Cortex of kidney (tissue), 1 donor: ENCODE measurements around the gene CHRD.
"Not testable (repeated sequence)": the region's sequence is repeated elsewhere in the genome, so short reads cannot be mapped to it uniquely, and the experiment has no call there.

Experiments
- DNase-seq: peaks from one replicate; lab custom pipeline; 2025; lab: John Stamatoyannopoulos, UW

Gene CHRD

DNA sequence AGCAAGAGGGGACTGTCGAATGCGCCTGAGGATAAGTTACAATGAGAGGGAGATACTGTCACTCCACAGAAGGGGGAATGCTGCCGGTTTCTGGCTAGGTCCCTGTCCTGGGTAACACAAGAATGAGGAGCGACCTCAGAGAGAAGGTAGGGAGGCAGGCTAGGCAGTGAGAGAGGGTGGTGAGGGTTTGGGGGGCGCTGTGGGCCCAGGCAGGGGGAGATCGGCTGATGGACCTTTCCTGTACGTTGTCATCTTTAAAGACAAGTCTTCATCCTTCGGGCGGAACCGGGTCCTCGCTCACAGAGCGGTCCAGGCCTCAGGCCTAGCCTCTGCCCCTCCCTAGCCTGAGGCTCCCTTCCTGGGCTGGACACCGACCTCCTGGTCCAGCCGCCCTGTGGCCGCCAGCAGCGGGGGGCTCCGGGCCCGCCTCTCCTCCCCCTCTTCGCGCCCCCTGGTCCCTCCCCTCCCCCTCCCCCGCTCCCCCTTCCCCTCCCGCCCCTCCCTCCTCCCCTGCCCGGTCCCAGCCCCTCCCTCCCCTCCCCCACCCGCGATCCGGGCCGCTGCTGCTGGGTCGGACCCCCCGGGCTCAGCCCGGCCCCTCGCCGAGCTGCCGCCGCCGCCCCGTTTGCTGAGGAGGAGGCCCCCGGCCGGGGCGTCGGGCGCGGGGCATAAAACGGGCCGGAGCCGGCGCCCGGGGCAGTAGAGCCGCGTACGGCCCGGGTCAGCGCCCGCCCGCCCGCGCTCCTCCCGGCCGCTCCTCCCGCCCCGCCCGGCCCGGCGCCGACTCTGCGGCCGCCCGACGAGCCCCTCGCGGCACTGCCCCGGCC is at the start of gene CHRD:
CHRD (plus strand) TSS at position 697 of the 827 bp plus-strand sequence. CDS start 265 bp downstream, outside the sequence.
- DNase-seq: no peak

DNA sequence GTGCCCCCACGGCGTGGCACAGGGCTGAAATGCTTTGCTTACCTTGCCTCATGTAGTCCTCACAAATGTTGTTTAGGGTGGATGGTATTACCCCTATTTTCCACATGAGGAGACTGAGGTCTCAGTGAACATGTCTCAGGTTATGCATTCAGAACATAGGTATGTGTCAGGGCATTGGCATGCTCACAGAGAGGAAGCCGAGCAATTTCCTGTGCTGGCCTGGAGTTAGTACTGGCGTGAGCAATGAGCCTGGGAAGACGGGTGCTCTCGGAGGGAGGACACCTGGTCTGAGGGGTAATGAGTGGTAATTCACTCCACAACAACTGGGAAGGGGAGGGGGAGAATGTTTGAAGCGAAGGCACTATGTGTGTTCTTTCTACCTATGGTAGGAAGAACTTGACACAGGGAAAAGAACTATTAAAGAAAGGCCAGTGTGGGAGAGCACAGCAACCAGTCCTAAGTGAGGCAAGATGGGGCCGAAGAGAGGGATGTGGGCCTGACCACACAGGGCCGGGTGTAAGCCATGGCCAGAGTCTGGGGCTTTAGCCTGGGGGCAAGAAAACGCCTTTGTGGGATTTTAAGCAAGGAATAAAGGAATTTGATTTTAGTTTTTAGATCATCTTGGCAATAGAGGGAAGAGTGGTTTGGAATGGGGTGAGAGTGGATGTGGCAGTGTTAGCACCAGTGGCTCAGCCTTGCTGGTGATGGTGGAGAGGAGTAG is 47.3 kb upstream of the CHRD start:
- no peak for DNase-seq

DNA sequence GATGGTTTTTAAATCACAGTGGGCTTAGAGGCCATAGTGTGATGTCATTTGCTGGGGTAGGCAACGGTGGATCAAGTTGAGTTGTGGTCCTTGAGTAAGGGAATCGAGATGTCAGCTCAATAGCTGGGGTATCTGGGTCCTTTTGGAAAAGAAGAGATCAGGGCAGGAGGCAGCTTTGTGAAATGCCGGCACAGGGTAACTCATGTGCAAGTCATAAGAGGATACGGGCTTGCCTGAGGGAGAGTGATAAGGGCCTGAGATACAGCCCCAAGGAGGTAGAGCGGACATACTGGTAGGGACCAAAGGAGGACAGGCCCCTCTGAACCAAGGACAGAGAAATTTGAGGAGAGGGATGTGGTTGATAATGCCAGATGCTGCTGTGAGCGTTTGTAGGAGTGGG is 46.7 kb upstream of the CHRD start:
- DNase-seq: no peak

DNA sequence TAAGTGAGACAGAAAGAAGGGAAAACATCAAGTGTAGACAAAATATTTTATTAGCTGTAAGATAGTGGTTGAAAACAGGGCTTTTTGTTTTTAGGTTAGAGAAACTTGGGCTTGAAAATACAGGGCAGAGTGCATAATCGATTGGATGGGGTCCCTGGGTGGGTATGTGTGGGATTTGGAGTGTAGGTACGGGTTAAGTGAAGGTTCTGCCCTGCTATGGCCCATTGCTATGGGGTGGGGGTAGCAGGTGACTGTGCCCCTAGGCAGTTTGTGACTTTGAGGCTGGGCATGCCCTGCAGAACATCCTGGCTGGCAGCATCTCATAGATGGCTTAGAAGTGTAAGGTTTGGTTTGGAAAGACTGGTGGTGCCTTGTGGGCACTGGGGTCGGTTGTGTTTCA is 46.2 kb upstream of the CHRD start:
- no peak for DNase-seq

DNA sequence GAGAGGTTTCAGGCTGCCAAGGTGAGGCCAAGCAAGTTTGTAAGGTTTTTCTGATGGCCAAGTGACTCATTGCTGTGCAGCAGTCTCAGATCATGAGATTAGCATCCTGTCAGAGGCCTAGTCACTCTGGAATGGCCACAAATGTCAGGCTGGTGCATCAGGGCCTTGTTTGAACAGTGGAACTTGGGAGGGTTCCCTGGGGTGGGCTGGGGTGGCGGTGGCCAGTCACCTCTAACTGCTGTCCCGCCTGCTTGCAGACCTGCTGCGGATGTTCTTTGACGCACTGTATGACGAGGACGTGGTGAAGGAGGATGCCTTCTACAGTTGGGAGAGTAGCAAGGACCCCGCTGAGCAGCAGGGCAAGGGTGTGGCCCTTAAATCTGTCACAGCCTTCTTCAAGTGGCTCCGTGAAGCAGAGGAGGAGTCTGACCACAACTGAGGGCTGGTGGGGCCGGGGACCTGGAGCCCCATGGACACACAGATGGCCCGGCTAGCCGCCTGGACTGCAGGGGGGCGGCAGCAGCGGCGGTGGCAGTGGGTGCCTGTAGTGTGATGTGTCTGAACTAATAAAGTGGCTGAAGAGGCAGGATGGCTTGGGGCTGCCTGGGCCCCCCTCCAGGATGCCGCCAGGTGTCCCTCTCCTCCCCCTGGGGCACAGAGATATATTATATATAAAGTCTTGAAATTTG is 45.2 kb upstream of the CHRD start:
- no peak for DNase-seq

DNA sequence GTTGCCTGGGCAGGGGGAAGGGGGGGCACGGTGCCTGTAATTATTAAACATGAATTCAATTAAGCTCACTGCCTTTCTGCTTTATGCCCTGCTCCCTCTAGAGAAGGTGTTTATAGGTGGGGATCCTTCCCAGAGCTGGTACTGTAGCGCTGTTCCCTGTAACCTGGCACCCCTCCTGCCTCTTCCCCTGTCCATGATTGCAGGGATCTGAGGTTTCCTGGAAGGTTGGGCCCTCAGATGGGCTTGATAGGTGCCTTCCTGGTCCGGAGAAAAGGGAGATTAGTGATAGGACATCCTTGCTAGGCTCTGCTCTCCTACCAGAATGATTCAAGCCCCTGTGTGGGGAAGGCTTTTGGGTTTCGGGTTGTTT is 44.6 kb upstream of the CHRD start:
- no peak for DNase-seq

DNA sequence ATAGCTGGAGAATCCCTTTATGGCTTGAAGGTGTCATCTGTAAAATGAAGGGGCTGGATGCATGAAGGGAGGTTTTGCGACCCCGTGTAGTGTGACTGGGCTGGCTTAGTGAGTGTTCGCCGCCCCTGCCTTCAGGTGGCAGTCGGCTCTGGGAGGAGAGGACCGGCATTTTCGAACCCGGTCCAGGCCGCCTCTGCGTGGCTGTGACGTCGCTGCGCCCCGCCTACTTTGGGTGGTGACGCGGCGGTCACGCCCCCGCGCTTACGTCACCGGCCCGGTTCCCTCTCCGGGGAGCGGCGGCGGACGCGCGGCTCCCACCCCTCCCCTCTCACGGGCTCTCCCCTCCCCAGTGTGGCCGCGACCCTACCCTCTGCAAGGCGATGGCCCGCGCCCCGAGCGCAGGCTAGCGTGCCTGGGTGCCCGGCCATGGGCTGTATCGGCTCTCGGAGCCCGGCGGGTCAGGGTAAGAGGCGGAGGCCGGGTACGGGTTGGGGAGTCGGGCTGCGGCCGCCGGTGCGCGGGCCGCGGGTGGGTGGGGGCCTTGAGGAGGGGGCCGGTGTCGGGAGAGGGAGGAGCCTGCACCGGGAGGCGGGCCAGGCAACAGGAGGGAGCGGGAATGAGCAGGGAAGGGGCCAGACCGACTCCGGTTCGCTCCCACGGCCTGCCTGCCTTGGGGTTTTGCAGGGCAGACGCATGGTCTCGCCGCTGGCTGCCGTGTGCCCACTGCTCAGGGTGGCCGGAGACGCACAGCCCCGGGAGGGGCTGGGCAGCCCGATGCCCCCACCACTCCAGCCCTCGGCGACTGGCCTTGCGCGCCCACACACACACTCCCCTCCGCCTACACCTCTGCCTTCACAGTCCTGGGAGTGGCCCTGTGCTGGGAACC is 44.0 kb upstream of the CHRD start:
- no peak for DNase-seq

DNA sequence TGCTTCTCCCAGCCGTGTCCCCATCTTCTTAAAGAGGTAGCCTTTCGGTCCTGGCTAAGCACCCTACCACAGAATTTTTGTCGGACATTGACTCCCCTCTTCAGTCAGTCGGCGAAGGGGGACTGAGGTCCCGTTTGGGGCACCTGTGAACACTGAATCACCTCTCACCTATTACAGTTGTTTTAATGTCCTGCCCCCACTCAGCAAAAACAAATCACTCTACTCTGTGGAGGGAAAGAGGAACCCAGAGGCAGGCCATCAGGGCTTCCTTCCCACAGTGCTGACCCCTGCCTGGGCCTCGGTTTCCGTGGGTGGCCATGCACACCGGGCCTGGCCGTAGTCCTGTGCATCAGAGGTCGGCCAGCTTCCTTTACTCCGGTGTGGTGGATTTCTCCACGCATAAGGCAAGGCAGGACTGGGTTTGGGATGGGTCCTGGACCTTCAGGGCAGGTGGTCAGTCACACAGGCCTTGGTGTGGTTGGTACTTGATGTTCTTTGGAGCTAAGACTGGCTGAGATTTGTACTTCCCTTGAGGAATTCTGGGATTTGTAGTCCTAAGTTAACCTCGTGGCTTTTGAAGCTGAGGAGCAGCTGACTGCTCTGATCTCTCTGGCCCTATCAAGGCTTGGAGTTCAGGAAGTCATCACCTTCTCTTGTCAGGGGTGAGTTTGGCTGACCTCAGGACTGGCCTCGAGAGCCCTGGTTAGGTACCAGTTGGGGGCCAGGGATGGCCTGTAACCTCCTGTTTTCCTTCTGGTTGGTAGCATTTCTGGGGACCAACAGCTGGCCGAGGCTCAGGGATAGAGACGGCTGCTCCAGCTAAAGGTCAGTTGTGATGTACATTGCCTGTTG is 43.1 kb upstream of the CHRD start:
- no peak for DNase-seq

DNA sequence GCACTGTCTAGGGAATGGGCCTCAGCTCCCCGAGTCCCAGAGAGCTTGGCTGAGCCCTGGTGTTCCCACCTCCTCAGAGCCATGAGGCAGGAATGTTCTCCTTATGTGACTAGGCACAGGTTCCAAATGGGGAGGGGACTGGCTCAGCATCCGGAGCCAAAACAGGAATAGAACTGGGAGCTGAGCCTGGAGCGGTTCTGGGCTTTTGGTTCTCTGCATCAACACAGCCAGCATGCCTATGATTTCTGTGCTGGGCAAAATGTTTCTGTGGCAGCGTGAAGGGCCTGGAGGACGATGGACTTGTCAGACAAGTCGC is 42.5 kb upstream of the CHRD start, which contains the start of gene FAM131A:
FAM131A (plus strand) TSS at position 202 of the 316 bp plus-strand sequence; CDS start at position 233, 31 bp downstream.
- no peak for DNase-seq

DNA sequence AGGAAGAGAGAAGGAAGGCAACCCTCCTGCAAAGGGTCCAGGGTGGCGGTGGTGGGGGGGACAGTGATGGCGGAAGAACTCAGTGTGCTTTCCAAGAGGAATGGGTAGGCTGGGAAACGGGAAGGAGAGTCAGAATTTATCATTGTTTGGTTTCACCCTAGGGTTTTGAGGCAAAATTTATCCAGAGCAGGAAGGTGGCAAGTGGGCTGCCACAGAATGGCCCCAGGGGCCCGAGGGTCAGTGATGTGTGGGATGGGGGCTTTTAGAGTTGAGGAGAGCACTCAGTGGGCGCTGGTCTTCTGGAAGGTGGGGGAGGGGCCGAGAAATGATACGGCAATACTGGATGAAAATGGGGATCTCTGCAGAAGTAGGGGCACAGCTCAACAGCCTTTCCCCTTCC is 41.9 kb upstream of the CHRD start:
- no peak for DNase-seq

DNA sequence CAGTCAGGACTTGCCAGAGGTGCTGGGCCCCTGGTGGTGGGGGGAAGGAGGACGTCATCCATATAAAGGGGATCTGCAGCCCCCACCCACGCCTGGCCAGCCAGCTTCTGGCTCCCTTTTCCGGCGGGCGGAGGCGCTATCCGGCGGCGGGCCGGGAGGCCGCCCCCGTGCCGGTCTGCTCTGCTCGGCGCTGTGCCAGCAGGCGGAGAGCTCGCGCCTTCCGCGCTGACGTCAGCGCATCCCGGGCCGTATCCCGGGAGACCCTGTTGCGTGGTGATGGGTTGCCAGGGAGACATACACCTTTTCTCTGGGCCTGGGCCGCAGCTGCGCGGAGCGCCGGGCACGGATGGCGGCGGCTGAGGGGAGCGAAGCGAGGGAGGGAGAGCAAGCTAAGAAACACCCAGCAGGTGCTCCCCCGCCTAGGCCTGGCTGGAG is 41.3 kb upstream of the CHRD start:
- no peak for DNase-seq

DNA sequence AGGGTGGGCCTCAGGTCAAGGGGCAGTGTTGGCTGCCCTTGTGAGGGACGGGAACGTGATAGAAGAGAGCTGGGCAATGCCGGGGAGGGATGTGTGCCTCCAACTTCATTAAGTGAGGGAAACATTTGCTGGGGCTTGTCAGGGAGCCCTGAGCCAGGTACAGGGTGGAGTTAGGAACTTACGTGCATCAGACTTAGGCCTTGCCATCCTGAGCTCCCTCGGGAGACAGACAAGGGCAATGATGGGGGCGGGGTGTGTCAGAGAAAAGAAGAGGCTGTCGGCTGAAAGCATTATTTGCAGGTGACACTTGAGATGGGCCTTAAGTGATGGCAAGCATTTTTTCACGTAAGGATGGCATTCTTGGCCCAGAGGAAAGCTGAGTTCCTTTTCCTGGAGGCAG is 40.9 kb upstream of the CHRD start:
- no peak for DNase-seq

DNA sequence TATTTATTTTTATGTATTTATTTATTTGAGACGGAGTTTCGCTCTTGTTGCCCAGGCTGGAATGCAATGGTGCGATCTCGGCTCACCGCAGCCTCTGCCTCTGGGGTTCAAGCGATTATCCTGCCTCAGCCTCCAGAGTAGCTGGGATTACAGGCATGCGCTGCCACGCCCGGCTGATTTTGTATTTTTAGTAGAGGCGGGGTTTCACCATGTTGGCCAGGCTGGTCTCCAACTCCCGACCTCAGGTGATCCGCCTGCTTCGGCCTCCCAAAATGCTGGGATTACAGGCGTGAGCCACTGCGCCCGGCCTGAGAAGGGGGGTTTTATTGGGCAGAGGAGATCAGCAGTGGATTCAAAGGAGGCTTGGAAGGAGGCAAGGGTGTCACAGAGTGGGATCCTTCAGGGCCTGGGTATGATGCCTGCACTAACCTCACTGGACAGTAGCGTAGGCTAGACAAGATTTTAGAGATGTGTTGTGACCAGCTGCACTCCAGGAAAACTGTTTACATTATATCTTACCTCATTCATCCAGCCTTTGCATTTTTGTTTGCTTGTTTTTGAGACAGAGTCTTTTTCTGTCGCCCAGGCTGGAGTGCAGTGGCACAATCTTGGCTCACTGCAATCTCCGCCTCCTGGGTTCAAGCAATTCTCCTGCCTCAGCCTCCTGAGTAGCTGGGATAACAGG is 40.3 kb upstream of the CHRD start:
- not testable (repeated sequence) for DNase-seq

DNA sequence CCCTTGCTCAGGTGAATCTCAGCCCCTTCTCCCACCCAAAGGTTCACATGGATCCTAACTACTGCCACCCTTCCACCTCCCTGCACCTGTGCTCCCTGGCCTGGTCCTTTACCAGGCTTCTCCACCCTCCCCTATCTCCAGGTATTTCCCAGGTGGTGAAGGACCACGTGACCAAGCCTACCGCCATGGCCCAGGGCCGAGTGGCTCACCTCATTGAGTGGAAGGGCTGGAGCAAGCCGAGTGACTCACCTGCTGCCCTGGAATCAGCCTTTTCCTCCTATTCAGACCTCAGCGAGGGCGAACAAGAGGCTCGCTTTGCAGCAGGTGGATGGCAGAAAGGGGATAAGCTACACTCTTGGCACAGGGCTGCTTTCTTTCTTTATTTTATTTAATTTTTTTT is 37.9 kb upstream of the CHRD start:
- DNase-seq: no peak

DNA sequence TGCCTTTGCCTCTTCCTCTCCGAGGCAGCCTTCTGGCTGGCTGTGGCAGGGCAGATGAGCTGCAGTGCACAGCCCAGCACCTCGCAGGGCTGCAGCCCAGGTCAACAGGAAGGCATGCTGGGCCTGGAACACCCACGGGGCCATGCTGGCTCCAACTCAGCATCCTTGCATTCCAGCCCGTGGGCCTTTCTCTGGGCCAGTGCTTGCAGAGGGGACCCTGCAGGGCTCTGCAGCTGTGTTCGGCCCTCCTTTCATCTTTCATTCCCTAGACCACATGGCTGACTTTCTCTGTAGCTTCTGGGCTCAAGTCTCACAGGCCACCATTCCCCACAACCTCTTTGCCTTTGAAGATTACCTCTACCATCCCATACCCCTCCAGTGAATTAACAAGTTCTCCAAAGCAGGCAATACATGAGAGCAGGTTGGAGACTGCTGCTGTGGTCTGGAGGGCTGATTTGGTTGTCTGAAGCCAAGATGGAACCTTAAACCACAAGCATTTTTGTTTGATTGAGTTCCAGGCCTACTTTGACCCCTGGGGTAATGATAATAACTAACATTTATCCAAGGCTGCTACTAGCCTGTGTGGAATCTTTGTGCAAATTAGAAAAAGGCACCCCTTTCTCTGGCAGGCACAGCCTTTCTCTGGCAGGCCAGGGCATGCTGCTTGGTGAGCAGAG is 36.5 kb upstream of the CHRD start:
- DNase-seq: no peak

DNA sequence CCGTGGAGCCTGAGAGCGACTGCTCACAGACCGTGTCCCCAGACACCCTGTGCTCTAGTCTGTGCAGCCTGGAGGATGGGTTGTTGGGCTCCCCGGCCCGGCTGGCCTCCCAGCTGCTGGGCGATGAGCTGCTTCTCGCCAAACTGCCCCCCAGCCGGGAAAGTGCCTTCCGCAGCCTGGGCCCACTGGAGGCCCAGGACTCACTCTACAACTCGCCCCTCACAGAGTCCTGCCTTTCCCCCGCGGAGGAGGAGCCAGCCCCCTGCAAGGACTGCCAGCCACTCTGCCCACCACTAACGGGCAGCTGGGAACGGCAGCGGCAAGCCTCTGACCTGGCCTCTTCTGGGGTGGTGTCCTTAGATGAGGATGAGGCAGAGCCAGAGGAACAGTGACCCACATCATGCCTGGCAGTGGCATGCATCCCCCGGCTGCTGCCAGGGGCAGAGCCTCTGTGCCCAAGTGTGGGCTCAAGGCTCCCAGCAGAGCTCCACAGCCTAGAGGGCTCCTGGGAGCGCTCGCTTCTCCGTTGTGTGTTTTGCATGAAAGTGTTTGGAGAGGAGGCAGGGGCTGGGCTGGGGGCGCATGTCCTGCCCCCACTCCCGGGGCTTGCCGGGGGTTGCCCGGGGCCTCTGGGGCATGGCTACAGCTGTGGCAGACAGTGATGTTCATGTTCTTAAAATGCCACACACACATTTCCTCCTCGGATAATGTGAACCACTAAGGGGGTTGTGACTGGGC is 35.1 kb upstream of the CHRD start:
- DNase-seq: no peak

DNA sequence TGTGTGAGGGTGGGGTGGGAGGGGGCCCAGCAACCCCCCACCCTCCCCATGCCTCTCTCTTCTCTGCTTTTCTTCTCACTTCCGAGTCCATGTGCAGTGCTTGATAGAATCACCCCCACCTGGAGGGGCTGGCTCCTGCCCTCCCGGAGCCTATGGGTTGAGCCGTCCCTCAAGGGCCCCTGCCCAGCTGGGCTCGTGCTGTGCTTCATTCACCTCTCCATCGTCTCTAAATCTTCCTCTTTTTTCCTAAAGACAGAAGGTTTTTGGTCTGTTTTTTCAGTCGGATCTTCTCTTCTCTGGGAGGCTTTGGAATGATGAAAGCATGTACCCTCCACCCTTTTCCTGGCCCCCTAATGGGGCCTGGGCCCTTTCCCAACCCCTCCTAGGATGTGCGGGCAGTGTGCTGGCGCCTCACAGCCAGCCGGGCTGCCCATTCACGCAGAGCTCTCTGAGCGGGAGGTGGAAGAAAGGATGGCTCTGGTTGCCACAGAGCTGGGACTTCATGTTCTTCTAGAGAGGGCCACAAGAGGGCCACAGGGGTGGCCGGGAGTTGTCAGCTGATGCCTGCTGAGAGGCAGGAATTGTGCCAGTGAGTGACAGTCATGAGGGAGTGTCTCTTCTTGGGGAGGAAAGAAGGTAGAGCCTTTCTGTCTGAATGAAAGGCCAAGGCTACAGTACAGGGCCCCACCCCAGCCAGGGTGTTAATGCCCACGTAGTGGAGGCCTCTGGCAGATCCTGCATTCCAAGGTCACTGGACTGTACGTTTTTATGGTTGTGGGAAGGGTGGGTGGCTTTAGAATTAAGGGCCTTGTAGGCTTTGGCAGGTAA is 34.3 kb upstream of the CHRD start:
- no peak for DNase-seq
